ENCODE results near the gene PMPCA. TPM values are rescaled to one million over a fixed set of nuclear protein-coding genes. Genes with fewer than 3 reads are reported as not detected.

The PMPCA gene
- total RNA-seq, 2 experiments from 2014 or later, result 69.2 to 73.7 TPM

DNA sequence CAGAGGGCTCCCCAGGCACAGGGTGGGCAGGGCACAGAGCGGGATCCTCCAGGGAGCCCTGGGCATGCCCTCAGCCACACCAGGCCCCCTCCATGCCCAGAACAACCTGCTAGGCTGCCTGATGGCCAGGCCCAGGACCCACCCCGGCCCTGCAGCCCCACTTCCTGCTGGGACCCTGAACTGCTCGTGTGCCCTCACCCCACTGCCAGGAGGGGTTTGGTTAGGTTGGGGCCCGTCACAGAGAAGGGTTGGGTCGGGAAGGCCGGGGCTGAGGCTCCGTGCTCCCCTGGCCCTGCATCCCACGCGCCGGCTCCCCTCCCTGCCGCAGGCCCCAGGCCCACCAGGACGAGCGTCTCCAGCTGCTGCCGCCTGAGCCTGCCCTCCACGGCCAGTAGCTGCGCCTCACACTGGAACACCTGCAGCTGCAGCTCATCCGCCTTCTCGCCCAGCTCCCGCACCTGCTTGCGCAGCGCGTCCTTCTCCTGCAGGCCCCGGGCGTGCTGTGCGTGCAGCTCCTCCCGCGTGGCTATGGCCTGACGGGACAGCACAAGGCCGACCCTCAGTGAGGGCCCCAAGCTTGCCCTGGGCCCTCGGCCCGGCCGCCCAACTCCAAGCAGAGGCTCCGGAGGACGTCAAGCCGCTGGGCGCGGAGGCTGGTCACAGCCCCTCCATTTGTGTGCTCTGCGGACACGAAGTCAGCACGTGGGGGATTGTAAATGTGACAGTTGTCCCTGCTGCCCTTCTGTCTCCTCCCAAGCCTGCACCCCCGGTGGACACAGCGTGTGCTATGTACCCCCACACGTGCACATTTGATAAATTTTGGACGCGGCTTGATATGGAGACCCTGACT lies 42.9 kb upstream of the PMPCA start:
- Mint-ChIP-seq H3K27me3 (ENCODE audit: low read depth) (no peaks in the 10 kb centered on the region), H3K9me3 (no peaks in the 10 kb centered on the region), H3K27ac (no peak overlapping the region), H3K36me3 (ENCODE audit: low read depth) (no peaks in the 10 kb centered on the region), H3K4me1 (ENCODE audit: low read depth) (peaks cover 5% of the 10 kb centered on the region), H3K4me3 (no peak overlapping the region)
- DNase-seq, result no peak
- CTCF ChIA-PET, result interaction anchor here (1.2 kb wide), 1 partner anchor 33 kb away, joined by 3 read pairs; no protein-coding TSS in a partner anchor
- intact Hi-C loops (cut with micrococcal nuclease), result no loop called here

GRCh38 chr9:136368190-136368589 lies 42.3 kb upstream of the PMPCA start:
- no peak overlapping the region for H3K27ac Mint-ChIP-seq
- DNase-seq, result no peak
- intact Hi-C loops (cut with micrococcal nuclease), result no loop called here
- H3K27me3 Mint-ChIP-seq (ENCODE audit: low read depth), result no peaks in the 10 kb centered on the region
- H3K9me3 Mint-ChIP-seq, result no peaks in the 10 kb centered on the region
- peaks cover 2% of the 10 kb centered on the region for H3K4me1 Mint-ChIP-seq (ENCODE audit: low read depth)
- H3K36me3 Mint-ChIP-seq (ENCODE audit: low read depth), result no peaks in the 10 kb centered on the region
- CTCF ChIA-PET, result interaction anchor here (0.8 kb wide), 1 partner anchor 33 kb away, joined by 3 read pairs; no protein-coding TSS in a partner anchor
- no peak overlapping the region for H3K4me3 Mint-ChIP-seq

DNA sequence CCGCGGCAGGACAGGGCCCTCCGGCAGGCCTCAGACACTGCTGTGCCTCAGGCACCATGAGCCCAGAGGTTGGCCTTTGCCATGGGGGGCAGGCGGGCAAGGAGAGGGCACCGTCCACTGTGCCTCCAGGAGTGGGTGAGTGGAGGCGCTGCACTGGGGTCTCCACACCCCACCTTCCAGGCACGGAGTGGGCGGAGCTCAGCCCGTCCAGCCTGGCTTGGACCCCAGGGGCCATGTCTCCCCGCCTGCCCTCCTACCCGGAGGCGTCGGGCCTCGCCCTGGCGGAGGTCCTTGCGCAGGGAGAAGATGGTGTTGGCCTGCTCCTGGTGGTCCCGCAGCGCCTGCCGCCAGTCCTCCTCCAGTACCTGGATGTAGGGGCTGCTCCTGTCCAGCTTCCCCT lies 40.4 kb upstream of the PMPCA start:
- no peak overlapping the region for H3K27ac Mint-ChIP-seq
- no peaks in the 10 kb centered on the region for H3K9me3 Mint-ChIP-seq
- H3K27me3 Mint-ChIP-seq (ENCODE audit: low read depth), result no peaks in the 10 kb centered on the region
- H3K36me3 Mint-ChIP-seq (ENCODE audit: low read depth), result peaks cover 2% of the 10 kb centered on the region
- no peak for DNase-seq
- intact Hi-C loops (cut with micrococcal nuclease), result no loop called here
- no peaks in the 10 kb centered on the region for H3K4me1 Mint-ChIP-seq (ENCODE audit: low read depth)
- CTCF ChIA-PET, result no interaction called here
- no peak overlapping the region for H3K4me3 Mint-ChIP-seq

DNA sequence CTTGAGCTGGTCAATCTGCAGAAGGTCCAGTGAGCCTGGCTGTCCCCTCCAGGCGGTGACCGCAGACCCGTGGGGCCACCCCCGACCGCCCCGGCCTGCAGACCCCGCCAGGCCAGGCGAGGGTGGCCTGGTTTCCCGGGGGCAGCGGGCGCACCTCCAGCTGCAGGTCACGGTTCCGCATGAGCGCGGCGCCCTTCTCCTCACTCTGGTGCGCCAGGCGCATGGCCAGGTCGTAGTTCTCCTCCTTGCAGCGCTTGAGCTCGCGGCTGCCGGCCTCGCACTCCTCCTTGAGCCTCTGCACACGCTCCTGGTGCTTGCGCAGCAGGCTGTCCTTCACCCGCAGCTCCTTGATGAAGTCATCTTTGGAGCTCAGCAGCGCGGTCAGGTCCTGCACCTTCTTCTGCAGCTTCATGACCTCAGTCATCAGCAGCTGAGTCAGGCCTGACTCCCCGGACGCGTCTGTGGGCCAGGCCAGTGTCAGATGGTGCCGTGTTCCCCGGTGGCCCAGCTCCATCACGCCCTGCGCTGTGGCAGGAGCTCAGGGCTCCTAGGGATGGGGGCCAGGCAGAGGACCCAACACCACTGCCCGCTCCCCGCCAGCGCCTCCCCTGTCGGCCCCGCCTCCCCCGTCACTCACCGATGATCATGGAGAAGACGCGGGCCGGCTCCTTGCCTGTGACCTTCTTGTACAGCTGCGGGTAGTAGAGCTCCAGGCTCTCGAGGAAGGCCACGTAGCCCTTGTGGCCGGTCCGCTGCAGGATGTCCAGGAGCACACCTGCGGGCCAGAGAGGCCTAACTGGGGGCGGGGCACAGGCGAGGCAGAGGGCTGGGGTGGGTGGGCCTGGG lies 39.5 kb upstream of the PMPCA start:
- intact Hi-C loops (cut with micrococcal nuclease), result no loop called here
- DNase-seq, result no peak
- no peaks in the 10 kb centered on the region for H3K4me1 Mint-ChIP-seq (ENCODE audit: low read depth)
- no peak overlapping the region for H3K4me3 Mint-ChIP-seq
- CTCF ChIA-PET, result no interaction called here
- no peak overlapping the region for H3K27ac Mint-ChIP-seq
- H3K36me3 Mint-ChIP-seq (ENCODE audit: low read depth), result peaks cover 2% of the 10 kb centered on the region
- no peaks in the 10 kb centered on the region for H3K27me3 Mint-ChIP-seq (ENCODE audit: low read depth)
- H3K9me3 Mint-ChIP-seq, result no peaks in the 10 kb centered on the region

- intact Hi-C loops (cut with micrococcal nuclease), result no loop called here
- H3K9me3 Mint-ChIP-seq, result no peaks in the 10 kb centered on the region
- H3K27me3 Mint-ChIP-seq (ENCODE audit: low read depth), result no peaks in the 10 kb centered on the region
- no peak for DNase-seq
- CTCF ChIA-PET, result no interaction called here
- H3K4me1 Mint-ChIP-seq (ENCODE audit: low read depth), result no peaks in the 10 kb centered on the region
- no peak overlapping the region for H3K4me3 Mint-ChIP-seq
- peaks cover 2% of the 10 kb centered on the region for H3K36me3 Mint-ChIP-seq (ENCODE audit: low read depth)
- no peak overlapping the region for H3K27ac Mint-ChIP-seq
Measured at GRCh38 chr9:136371533-136371880, 39.0 kb upstream of the PMPCA start.

GRCh38 chr9:136372006-136372405 lies 38.5 kb upstream of the PMPCA start:
- H3K36me3 Mint-ChIP-seq (ENCODE audit: low read depth), result peaks cover 2% of the 10 kb centered on the region
- CTCF ChIA-PET, result no interaction called here
- H3K27ac Mint-ChIP-seq, result no peak overlapping the region
- H3K9me3 Mint-ChIP-seq, result no peaks in the 10 kb centered on the region
- no peak for DNase-seq
- no peaks in the 10 kb centered on the region for H3K27me3 Mint-ChIP-seq (ENCODE audit: low read depth)
- intact Hi-C loops (cut with micrococcal nuclease), result no loop called here
- H3K4me1 Mint-ChIP-seq (ENCODE audit: low read depth), result no peaks in the 10 kb centered on the region
- H3K4me3 Mint-ChIP-seq, result no peak overlapping the region

DNA sequence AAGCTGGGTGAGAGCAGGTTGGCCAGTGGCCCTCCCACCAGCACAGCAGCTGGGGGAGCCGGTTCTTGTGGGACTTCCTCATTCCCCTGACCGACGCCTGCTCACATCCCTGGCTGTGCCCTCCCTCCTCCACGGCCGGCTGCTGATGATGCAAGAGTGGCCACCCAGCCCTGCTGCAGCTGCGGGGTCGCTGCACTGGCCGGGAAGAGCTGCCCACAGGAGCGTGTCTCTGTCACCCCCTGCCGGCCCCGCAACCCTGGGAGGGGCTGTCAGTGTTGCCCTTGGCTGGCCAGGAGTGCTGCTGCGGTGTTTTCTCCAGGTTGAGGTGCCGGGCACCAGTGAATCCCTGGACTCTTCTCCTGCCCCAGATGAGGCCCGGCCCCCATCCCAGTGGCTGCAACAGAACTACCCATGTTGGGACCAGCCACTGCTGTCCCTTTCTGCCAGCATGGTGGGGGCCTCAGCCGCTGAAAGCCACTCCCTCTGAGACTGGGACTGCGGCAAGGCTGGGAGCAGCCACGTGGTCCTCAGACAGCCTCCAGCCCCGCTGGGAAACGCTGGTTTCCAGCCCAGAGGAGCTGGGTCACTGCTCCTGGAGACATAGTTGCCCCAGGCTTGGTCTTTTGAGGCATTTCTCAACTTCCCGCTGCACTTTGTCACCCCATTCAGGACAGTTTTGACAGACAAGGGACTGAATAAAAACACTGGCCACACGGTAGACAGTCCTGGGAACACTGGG lies 37.7 kb upstream of the PMPCA start:
- Mint-ChIP-seq H3K36me3 (ENCODE audit: low read depth) (peaks cover 2% of the 10 kb centered on the region), H3K9me3 (no peaks in the 10 kb centered on the region), H3K4me3 (no peak overlapping the region), H3K4me1 (ENCODE audit: low read depth) (no peaks in the 10 kb centered on the region), H3K27me3 (ENCODE audit: low read depth) (no peaks in the 10 kb centered on the region), H3K27ac (no peak overlapping the region)
- intact Hi-C loops (cut with micrococcal nuclease), result no loop called here
- CTCF ChIA-PET, result interaction anchor here (0.7 kb wide), 1 partner anchor 18 kb away, joined by 4 read pairs; no protein-coding TSS in a partner anchor
- DNase-seq, result no peak

- no peak for DNase-seq
- intact Hi-C loops (cut with micrococcal nuclease), result no loop called here
- Mint-ChIP-seq H3K4me1 (ENCODE audit: low read depth) (no peaks in the 10 kb centered on the region), H3K36me3 (ENCODE audit: low read depth) (peaks cover 2% of the 10 kb centered on the region), H3K9me3 (no peaks in the 10 kb centered on the region), H3K4me3 (no peak within 1 kb of the TSS), H3K27me3 (ENCODE audit: low read depth) (no peaks in the 10 kb centered on the region), H3K27ac (no peak within 1 kb of the TSS)
- CTCF ChIA-PET, result interaction anchor here (0.8 kb wide), 1 partner anchor 298 kb away, joined by 3 read pairs; no protein-coding TSS in a partner anchor
Measured at GRCh38 chr9:136373300-136374182, 36.9 kb upstream of the PMPCA start, which contains the start of gene CARD9. Gene CARD9 (minus strand): TSS chr9:136373669. CDS start chr9:136372078, 1,591 bp downstream.

DNA sequence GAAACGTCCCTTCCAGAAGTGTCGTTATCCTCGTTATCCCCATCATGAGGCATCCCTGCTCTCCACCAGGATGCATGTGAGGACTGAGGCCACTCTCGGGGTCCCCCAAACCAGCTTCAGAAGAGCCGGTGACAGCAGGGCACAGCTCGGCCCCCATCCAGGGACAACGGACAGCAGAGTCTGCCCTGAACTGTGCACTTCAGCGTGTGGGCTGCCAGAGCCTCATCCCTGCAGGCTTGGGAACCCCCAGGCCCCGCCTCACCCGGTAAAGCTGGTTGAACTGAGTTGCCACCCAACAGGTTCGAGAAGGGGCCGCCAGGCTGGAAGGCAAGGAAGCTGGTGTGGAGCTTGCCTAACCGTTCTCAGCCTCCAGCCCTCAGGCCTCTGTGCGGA lies 36.3 kb upstream of the PMPCA start:
- Mint-ChIP-seq H3K9me3 (no peaks in the 10 kb centered on the region), H3K27ac (no peak overlapping the region), H3K36me3 (ENCODE audit: low read depth) (peaks cover 2% of the 10 kb centered on the region), H3K27me3 (ENCODE audit: low read depth) (no peaks in the 10 kb centered on the region), H3K4me1 (ENCODE audit: low read depth) (no peaks in the 10 kb centered on the region), H3K4me3 (no peak overlapping the region)
- no peak for DNase-seq
- intact Hi-C loops (cut with micrococcal nuclease), result no loop called here
- CTCF ChIA-PET, result interaction anchor here (0.8 to 0.9 kb wide), 2 partner anchors 11 to 297 kb away, joined by 3 read pairs; partner anchors contain the start of gene DNLZ

- intact Hi-C loops (cut with micrococcal nuclease), result no loop called here
- H3K4me1 Mint-ChIP-seq (ENCODE audit: low read depth), result no peaks in the 10 kb centered on the region
- peaks cover 2% of the 10 kb centered on the region for H3K36me3 Mint-ChIP-seq (ENCODE audit: low read depth)
- H3K4me3 Mint-ChIP-seq, result no peak overlapping the region
- H3K27ac Mint-ChIP-seq, result no peak overlapping the region
- DNase-seq, result no peak
- H3K27me3 Mint-ChIP-seq (ENCODE audit: low read depth), result no peaks in the 10 kb centered on the region
- H3K9me3 Mint-ChIP-seq, result no peaks in the 10 kb centered on the region
- CTCF ChIA-PET, result interaction anchor here (0.9 kb wide), 1 partner anchor 12 kb away, joined by 3 read pairs; the partner anchor contains the start of gene DNLZ
Measured at GRCh38 chr9:136375096-136375495, 35.4 kb upstream of the PMPCA start.

DNA sequence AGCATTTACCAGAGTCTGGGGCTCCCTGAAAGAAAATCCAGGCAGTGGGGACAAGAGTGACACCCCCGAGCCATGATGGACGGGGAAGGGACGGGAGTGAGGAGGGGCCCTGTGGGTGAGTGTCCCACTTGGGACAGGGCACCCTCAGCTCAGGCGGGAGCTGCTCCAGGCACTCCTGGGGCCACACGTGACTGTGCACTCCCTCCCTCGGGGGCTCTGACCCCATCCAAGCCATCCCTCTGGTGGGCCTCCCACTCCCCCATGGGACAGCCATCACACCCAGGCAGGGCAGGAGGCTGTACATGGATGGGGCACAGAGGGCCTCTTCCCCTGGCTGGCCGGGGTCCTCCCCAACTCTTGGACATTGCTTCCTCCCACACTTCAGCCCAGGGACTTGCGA lies 34.0 kb upstream of the PMPCA start:
- no peak overlapping the region for H3K27ac Mint-ChIP-seq
- intact Hi-C loops (cut with micrococcal nuclease), result no loop called here
- H3K27me3 Mint-ChIP-seq (ENCODE audit: low read depth), result no peaks in the 10 kb centered on the region
- CTCF ChIA-PET, result no interaction called here
- H3K4me3 Mint-ChIP-seq, result no peak overlapping the region
- H3K36me3 Mint-ChIP-seq (ENCODE audit: low read depth), result peaks cover 2% of the 10 kb centered on the region
- DNase-seq, result no peak
- no peaks in the 10 kb centered on the region for H3K9me3 Mint-ChIP-seq
- no peaks in the 10 kb centered on the region for H3K4me1 Mint-ChIP-seq (ENCODE audit: low read depth)
